Lower lobe of right lung (tissue), 2 donors: ENCODE results near the gene SNUPN. TPM values are rescaled to one million over a fixed set of nuclear protein-coding genes. Genes with fewer than 3 reads are reported as not detected.

Experiments used
- ATAC-seq, 2 donors: fragments of 200-7000 bp; cut with Tn5 transposase; one replicate each; pipeline ENCODE4 v1.9.1; 2020 to 2022; ENCODE audit warnings: mild to moderate bottlenecking in 2 of 2, moderate library complexity in 2 of 2
- DNase-seq: peaks from one replicate; pipeline ENCODE4 v3.0.0-alpha.2; 2020
- H3K27ac ChIP-seq: fragments of 200-600 bp; one replicate; pipeline ENCODE4 v1.8.0; 2022
- H3K27me3 ChIP-seq: fragments of 200-600 bp; one replicate; pipeline ENCODE4 v1.8.0; 2022; ENCODE audit warnings: low read depth
- H3K36me3 ChIP-seq: fragments of 200-600 bp; one replicate; pipeline ENCODE4 v1.8.0; 2022; ENCODE audit warnings: mild to moderate bottlenecking
- H3K4me1 ChIP-seq: fragments of 200-600 bp; one replicate; pipeline ENCODE4 v1.8.0; 2022
- H3K4me3 ChIP-seq: fragments of 200-600 bp; one replicate; pipeline ENCODE4 v1.8.0; 2022; ENCODE audit warnings: mild to moderate bottlenecking
- H3K9me3 ChIP-seq: fragments of 200-600 bp; one replicate; pipeline ENCODE4 v1.8.0; 2022
- CTCF ChIP-seq: fragments of 200-600 bp; IDR thresholded peaks from one replicate; pipeline ENCODE4 v1.8.0; 2022; ENCODE audit warnings: antibody characterized with exemption, mild to moderate bottlenecking
- intact Hi-C: fragments of 100-400 bp; cut with DNase I; formaldehyde crosslinking; loops from one replicate; pipeline ENCODE4 v1.11.0; 2022
- total RNA-seq: library from RNA; stranded (reverse); fragmentation: NEBNext Ultra II Directional; extraction: Animal tissue kit (Norgen Biotek cat#: 25700); gene quantifications from one replicate; pipeline ENCODE4 v1.2.1, GENCODE V29; 2021
- donor health status: DM: no; HTN: yes; CAD: no; lungs with severe emphysema.

The SNUPN gene
- total RNA-seq, 1 donor from 2014 or later, result 21.7 TPM

- no peak for TF ChIP-seq CTCF
- intact Hi-C loops, result no loop called here
- H3K4me1 ChIP-seq, result peaks cover 73% of the 10 kb centered on the region
- peaks cover 53% of the 10 kb centered on the region for H3K36me3 ChIP-seq
- DNase-seq, result no peak
- H3K27ac ChIP-seq, result no peak overlapping the region
- H3K9me3 ChIP-seq, result no peaks in the 10 kb centered on the region
- ATAC-seq, result no peak
- no peak overlapping the region for H3K4me3 ChIP-seq
- H3K27me3 ChIP-seq, result no peaks in the 10 kb centered on the region
Observed at GRCh38 chr15:75656813-75657212, 31.3 kb upstream of the SNUPN start.

GRCh38 chr15:75656331-75656730, 30.8 kb upstream of the SNUPN start:
- DNase-seq (no peak), ATAC-seq (no peak)
- no peak for TF ChIP-seq CTCF
- no peaks in the 10 kb centered on the region for H3K27me3 ChIP-seq
- H3K4me3 ChIP-seq, result no peak overlapping the region
- H3K36me3 ChIP-seq, result peaks cover 53% of the 10 kb centered on the region
- H3K27ac ChIP-seq, result no peak overlapping the region
- intact Hi-C loops, result no loop called here
- no peaks in the 10 kb centered on the region for H3K9me3 ChIP-seq
- H3K4me1 ChIP-seq, result peaks cover 73% of the 10 kb centered on the region

- H3K4me3 ChIP-seq, result no peak overlapping the region
- no peaks in the 10 kb centered on the region for H3K9me3 ChIP-seq
- intact Hi-C loops, result no loop called here
- H3K36me3 ChIP-seq, result peaks cover 53% of the 10 kb centered on the region
- H3K27me3 ChIP-seq, result no peaks in the 10 kb centered on the region
- peaks cover 75% of the 10 kb centered on the region for H3K4me1 ChIP-seq
- H3K27ac ChIP-seq, result no peak overlapping the region
- no peak for DNase-seq
- no peak for ATAC-seq
- no peak for TF ChIP-seq CTCF
Observed at GRCh38 chr15:75655931-75656330, 30.4 kb upstream of the SNUPN start.

- no peak for ATAC-seq
- Histone ChIP-seq H3K27me3 (no peaks in the 10 kb centered on the region), H3K4me3 (no peak overlapping the region), H3K27ac (peak overlapping the region; percentile 31), H3K36me3 (peaks cover 61% of the 10 kb centered on the region), H3K9me3 (no peaks in the 10 kb centered on the region), H3K4me1 (peaks cover 77% of the 10 kb centered on the region)
- intact Hi-C loops, result no loop called here
- DNase-seq, result no peak
- TF ChIP-seq CTCF, result no peak
Observed at GRCh38 chr15:75654201-75654907, 28.8 kb upstream of the SNUPN start.

GRCh38 chr15:75653347-75653913, 27.9 kb upstream of the SNUPN start:
- H3K27ac ChIP-seq, result no peak overlapping the region
- H3K36me3 ChIP-seq, result peaks cover 55% of the 10 kb centered on the region
- H3K4me3 ChIP-seq, result peak overlapping the region; percentile 82
- intact Hi-C loops, result no loop called here
- TF ChIP-seq CTCF, result no peak
- ATAC-seq (no peak), DNase-seq (no peak)
- peaks cover 77% of the 10 kb centered on the region for H3K4me1 ChIP-seq
- H3K27me3 ChIP-seq, result no peaks in the 10 kb centered on the region
- H3K9me3 ChIP-seq, result no peaks in the 10 kb centered on the region
